SK-N-MC (cell line): ENCODE results near the gene ERFL.

Source experiments
- EZH2 ChIP-seq: fragments of 200-600 bp; sonication (generic); IDR thresholded peaks from one replicate; pipeline ENCODE4 v1.6.1; 2017; ENCODE audit warnings: antibody characterized with exemption
- POLR2AphosphoS5 ChIP-seq: IDR thresholded peaks from 2 replicates; pipeline ENCODE4 v1.6.1; 2012; ENCODE audit warnings: mild to moderate bottlenecking, low read depth, low read length, borderline replicate concordance

DNA sequence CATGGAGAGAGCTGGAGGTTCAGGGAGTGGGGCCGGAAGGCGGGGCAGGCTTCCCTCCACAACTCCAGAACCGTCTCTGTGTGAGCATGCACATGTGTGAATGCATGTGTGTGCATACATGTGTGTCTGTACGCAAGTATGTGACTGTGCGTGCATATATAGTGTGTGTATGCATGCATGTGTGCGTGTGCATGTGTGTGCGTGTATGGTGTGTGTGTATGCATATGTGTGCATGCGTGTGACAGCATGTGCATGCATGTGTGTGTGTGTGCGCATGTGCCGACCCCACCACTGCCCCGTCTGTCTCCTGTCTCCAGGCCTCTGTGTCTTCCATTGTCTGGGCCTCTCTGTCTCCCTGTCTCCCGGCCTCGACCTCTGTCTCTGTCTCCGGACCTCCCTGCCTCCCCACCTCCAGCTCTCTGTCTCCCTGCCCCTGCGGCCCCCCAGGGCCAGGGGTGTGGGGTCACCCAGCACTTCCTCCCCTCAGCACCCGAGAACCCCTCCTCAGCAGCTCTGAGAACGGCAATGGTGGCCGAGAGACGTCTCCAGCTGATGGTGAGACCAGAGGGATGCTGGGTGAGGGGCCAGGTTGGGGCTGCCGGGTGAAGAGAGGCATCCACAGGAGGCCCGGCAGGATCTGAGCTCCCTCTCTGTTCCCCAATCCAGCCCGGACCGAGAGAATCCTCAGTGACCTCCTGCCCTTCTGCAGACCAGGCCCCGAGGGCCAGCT, 22.8 kb downstream of the ERFL start:
- no peak for TF ChIP-seq EZH2
- TF ChIP-seq POLR2AphosphoS5, result no peak
